ENCODE measurements around the gene CCDC150.
"Not testable (repeated sequence)": the region's sequence is repeated elsewhere in the genome, so short reads cannot be mapped to it uniquely, and the experiment has no call there.

The CCDC150 gene

DNA sequence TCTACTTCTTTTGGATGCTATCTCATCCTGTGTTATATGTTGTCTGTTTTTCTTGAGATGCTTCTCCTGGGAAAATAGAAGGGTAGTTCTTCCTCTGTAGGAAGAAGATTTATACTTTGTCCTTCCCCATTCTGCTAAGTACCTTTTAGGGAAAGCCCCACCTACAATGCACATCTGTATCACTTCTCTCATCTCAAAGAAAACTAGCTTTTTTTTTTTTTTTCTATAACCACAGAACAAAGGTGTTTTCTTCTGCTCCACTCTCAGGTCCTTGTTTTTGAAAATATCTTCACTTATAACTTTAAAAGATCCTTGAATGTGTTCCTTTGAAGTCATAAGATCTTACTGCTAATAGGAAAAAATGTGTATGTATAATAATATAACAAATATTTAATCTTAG lies 30.8 kb downstream of the CCDC150 start:
- H3K4me1 ChIP-seq (ENCODE audit: control insufficient read depth, insufficient read depth, low read length), result no peaks in the 10 kb centered on the region
- H3K4me3 ChIP-seq (ENCODE audit: low read depth, low read length), result no peak overlapping the region
- peaks cover 40% of the 10 kb centered on the region for H3K36me3 ChIP-seq (ENCODE audit: control insufficient read depth, insufficient read depth, low read length)
- H3K27ac ChIP-seq (ENCODE audit: low read depth, low read length), result no peak overlapping the region
- no peaks in the 10 kb centered on the region for H3K27me3 ChIP-seq (ENCODE audit: control insufficient read depth, insufficient read depth, low read length)
- no peak overlapping the region for H3K9ac ChIP-seq (ENCODE audit: low read length)
- no peaks in the 10 kb centered on the region for H3K9me3 ChIP-seq (ENCODE audit: control insufficient read depth, insufficient read depth, low read depth, low read length)

GRCh38 chr2:196675963-196676362 lies 36.4 kb downstream of the CCDC150 start:
- Histone ChIP-seq H3K4me1 (ENCODE audit: control insufficient read depth, insufficient read depth, low read length) (no peaks in the 10 kb centered on the region), H3K36me3 (ENCODE audit: control insufficient read depth, insufficient read depth, low read length) (peaks cover 52% of the 10 kb centered on the region)

DNA sequence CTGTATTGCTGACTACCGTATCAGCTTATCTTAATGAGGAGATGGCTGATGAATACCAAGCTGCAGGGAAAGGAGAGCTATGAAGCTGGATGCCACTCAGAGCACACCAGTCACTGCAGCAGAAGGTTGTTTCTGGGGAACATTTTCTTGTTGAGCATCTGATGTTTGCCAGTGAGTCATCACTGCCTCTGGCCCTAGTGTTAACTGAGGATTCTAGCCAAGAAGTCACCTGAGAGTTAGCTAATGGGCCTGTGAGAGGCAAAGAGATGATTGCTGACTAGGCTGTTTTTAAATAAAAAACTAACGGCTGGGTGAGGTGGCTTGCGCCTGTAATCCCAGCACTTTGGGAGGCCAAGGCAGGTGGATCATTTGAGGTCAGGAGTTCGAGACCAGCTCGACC lies 37.9 kb downstream of the CCDC150 start:
- Histone ChIP-seq H3K9me3 (ENCODE audit: control insufficient read depth, insufficient read depth, low read depth, low read length) (no peaks in the 10 kb centered on the region), H3K27me3 (ENCODE audit: control insufficient read depth, insufficient read depth, low read length) (no peaks in the 10 kb centered on the region), H3K36me3 (ENCODE audit: control insufficient read depth, insufficient read depth, low read length) (peaks cover 52% of the 10 kb centered on the region), H3K9ac (ENCODE audit: low read length) (no peak overlapping the region), H3K4me3 (ENCODE audit: low read depth, low read length) (no peak overlapping the region), H3K27ac (ENCODE audit: low read depth, low read length) (no peak overlapping the region), H3K4me1 (ENCODE audit: control insufficient read depth, insufficient read depth, low read length) (no peaks in the 10 kb centered on the region)

More at GRCh38 chr2:196675963-196676362, 36.4 kb downstream of the CCDC150 start:
- Histone ChIP-seq H3K27me3 (ENCODE audit: control insufficient read depth, insufficient read depth, low read length) (no peaks in the 10 kb centered on the region), H3K27ac (ENCODE audit: low read depth, low read length) (no peak overlapping the region), H3K9me3 (ENCODE audit: control insufficient read depth, insufficient read depth, low read depth, low read length) (no peaks in the 10 kb centered on the region), H3K4me3 (ENCODE audit: low read depth, low read length) (no peak overlapping the region), H3K9ac (ENCODE audit: low read length) (no peak overlapping the region)

DNA sequence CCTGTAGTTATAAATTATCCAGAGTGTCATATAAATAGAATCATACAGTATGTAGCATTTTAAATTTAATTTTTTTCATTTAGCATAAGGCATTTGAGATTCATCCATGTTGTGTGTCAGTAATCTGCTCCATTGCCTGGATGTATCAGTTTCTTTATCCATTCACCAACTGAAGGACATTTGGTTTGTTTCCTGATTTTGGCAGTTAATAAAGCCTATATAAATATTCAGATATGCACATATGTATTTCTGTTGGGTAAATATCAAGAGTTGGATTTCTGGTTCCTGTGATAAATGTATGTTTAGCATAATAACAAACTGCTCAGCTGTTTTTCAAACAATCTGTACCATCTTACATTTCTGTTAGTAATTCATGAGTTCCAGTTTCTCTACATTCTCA lies 39.9 kb downstream of the CCDC150 start:
- H3K27ac ChIP-seq (ENCODE audit: low read depth, low read length), result no peak overlapping the region
- H3K9ac ChIP-seq (ENCODE audit: low read length), result no peak overlapping the region
- peaks cover 51% of the 10 kb centered on the region for H3K36me3 ChIP-seq (ENCODE audit: control insufficient read depth, insufficient read depth, low read length)
- 0 out of 2 replicates have a peak, but pooled peaks cover 1% of the 10 kb centered on the region for H3K9me3 ChIP-seq (ENCODE audit: control insufficient read depth, insufficient read depth, low read depth, low read length)
- H3K27me3 ChIP-seq (ENCODE audit: control insufficient read depth, insufficient read depth, low read length), result no peaks in the 10 kb centered on the region
- H3K4me1 ChIP-seq (ENCODE audit: control insufficient read depth, insufficient read depth, low read length), result no peaks in the 10 kb centered on the region
- no peak overlapping the region for H3K4me3 ChIP-seq (ENCODE audit: low read depth, low read length)

DNA sequence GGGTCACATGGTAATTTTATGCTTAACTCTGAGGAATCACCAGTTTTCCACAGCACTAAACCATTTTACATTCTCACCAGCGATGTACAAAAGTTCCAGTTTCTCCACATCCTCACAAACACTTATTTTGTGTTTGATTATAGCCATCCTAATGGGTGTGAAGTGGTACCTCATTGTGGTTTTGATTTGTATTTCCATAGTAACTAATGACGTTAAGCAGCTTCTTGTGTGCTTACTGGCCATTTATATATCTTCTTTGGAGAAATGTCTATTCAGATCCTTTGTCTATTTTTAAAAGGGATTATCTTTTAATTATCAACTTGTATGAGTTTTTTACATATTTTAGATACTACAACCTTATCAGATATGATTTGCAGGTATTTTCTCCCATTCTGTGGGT lies 42.0 kb downstream of the CCDC150 start:
- Histone ChIP-seq H3K9me3 (ENCODE audit: control insufficient read depth, insufficient read depth, low read depth, low read length) (peaks cover 10% of the 10 kb centered on the region), H3K36me3 (ENCODE audit: control insufficient read depth, insufficient read depth, low read length) (peaks cover 46% of the 10 kb centered on the region), H3K4me1 (ENCODE audit: control insufficient read depth, insufficient read depth, low read length) (no peaks in the 10 kb centered on the region)

GRCh38 chr2:196685792-196686191 lies 46.3 kb downstream of the CCDC150 start:
- peaks cover 20% of the 10 kb centered on the region for H3K36me3 ChIP-seq (ENCODE audit: control insufficient read depth, insufficient read depth, low read length)
- H3K27ac ChIP-seq (ENCODE audit: low read depth, low read length), result no peak overlapping the region
- H3K4me1 ChIP-seq (ENCODE audit: control insufficient read depth, insufficient read depth, low read length), result no peaks in the 10 kb centered on the region
- no peak overlapping the region for H3K9ac ChIP-seq (ENCODE audit: low read length)
- H3K4me3 ChIP-seq (ENCODE audit: low read depth, low read length), result no peak overlapping the region
- no peaks in the 10 kb centered on the region for H3K27me3 ChIP-seq (ENCODE audit: control insufficient read depth, insufficient read depth, low read length)
- H3K9me3 ChIP-seq (ENCODE audit: control insufficient read depth, insufficient read depth, low read depth, low read length), result peaks cover 18% of the 10 kb centered on the region

More for the DNA sequence above, 42.0 kb downstream of the CCDC150 start:
- Histone ChIP-seq H3K9ac (ENCODE audit: low read length) (no peak overlapping the region), H3K4me3 (ENCODE audit: low read depth, low read length) (no peak overlapping the region), H3K27me3 (ENCODE audit: control insufficient read depth, insufficient read depth, low read length) (no peaks in the 10 kb centered on the region), H3K27ac (ENCODE audit: low read depth, low read length) (no peak overlapping the region)

DNA sequence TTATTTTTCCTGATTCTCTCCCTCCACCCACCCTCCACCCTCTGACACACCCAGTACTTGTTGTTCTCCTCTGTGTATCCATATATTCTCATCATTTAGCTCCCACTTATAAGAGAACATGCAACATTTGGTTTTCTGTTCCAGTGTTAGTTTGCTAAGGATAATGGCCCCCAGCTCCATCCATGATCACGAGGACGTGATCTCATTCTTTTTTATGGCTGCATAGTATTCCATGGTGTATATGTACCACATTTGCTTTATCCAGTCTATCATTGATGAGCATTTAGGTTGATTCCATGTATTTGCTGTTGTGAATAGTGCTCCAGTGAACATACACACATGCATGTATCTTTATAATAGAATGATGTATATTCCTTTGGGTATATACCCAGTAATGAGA lies 47.2 kb downstream of the CCDC150 start:
- H3K9ac ChIP-seq (ENCODE audit: low read length); H3K4me1 ChIP-seq (ENCODE audit: control insufficient read depth, insufficient read depth, low read length); H3K27me3 ChIP-seq (ENCODE audit: control insufficient read depth, insufficient read depth, low read length); H3K27ac ChIP-seq (ENCODE audit: low read depth, low read length); H3K4me3 ChIP-seq (ENCODE audit: low read depth, low read length): not testable (repeated sequence)
- peaks cover 15% of the 10 kb centered on the region for H3K36me3 ChIP-seq (ENCODE audit: control insufficient read depth, insufficient read depth, low read length)
- H3K9me3 ChIP-seq (ENCODE audit: control insufficient read depth, insufficient read depth, low read depth, low read length), result peaks cover 18% of the 10 kb centered on the region

GRCh38 chr2:196696423-196697079 lies 57.0 kb downstream of the CCDC150 start:
- H3K27ac ChIP-seq (ENCODE audit: low read depth, low read length), result no peak overlapping the region
- no peaks in the 10 kb centered on the region for H3K9me3 ChIP-seq (ENCODE audit: control insufficient read depth, insufficient read depth, low read depth, low read length)
- H3K27me3 ChIP-seq (ENCODE audit: control insufficient read depth, insufficient read depth, low read length), result no peaks in the 10 kb centered on the region
- H3K4me3 ChIP-seq (ENCODE audit: low read depth, low read length), result no peak overlapping the region
- no peak overlapping the region for H3K9ac ChIP-seq (ENCODE audit: low read length)
- H3K4me1 ChIP-seq (ENCODE audit: control insufficient read depth, insufficient read depth, low read length), result no peaks in the 10 kb centered on the region; the same call in 1 of the 2 replicates
- H3K36me3 ChIP-seq (ENCODE audit: control insufficient read depth, insufficient read depth, low read length), result peaks cover 10% of the 10 kb centered on the region; the same call in 1 of the 2 replicates

DNA sequence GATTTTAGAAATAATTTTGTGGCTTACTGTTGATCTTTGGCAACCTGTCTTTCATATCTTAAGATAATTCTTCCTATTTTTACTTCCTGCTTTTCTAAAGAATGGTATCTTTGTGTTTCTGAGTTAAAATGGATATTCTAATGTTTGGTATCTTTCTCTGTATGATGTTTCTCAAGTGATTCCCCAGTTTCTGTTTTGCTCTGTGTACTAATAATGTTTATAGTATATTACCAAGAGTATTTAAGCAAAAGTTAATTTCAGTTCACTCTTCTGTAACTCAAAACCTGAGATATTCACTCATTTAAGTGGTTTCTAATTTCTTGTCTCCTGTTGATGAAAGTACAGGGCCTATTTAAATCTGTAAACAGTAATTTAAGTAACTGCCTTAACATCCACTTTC lies 58.3 kb downstream of the CCDC150 start:
- H3K27ac ChIP-seq (ENCODE audit: low read depth, low read length), result no peak overlapping the region
- H3K4me3 ChIP-seq (ENCODE audit: low read depth, low read length), result no peak overlapping the region
- no peak overlapping the region for H3K9ac ChIP-seq (ENCODE audit: low read length)
- H3K27me3 ChIP-seq (ENCODE audit: control insufficient read depth, insufficient read depth, low read length), result no peaks in the 10 kb centered on the region
- peaks cover 20% of the 10 kb centered on the region; the same call in 1 of the 2 replicates for H3K36me3 ChIP-seq (ENCODE audit: control insufficient read depth, insufficient read depth, low read length)
- H3K4me1 ChIP-seq (ENCODE audit: control insufficient read depth, insufficient read depth, low read length), result no peaks in the 10 kb centered on the region; the same call in 1 of the 2 replicates
- no peaks in the 10 kb centered on the region for H3K9me3 ChIP-seq (ENCODE audit: control insufficient read depth, insufficient read depth, low read depth, low read length)

DNA sequence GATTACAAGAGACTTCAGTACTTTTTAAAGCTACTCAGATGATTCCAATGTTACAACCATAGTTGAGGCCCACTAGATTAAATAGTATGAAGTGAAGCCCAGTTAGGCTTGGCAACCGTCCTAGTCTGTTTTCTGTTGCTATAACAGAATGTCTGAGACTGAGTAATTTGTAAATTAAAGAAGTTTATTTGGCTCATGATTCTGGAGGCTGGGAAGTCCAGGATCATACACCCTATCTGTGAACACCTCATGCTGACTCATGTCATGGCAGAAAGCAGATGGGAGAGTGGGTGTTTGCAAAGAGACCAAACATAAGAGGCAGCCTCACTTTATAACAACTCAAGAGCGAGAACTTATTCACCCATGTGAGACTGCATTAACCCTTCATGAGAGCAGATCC lies 63.1 kb downstream of the CCDC150 start:
- no peak overlapping the region for H3K9ac ChIP-seq (ENCODE audit: low read length)
- H3K27ac ChIP-seq (ENCODE audit: low read depth, low read length), result no peak overlapping the region
- no peak overlapping the region for H3K4me3 ChIP-seq (ENCODE audit: low read depth, low read length)
- H3K9me3 ChIP-seq (ENCODE audit: control insufficient read depth, insufficient read depth, low read depth, low read length), result no peaks in the 10 kb centered on the region
- H3K4me1 ChIP-seq (ENCODE audit: control insufficient read depth, insufficient read depth, low read length), result no peaks in the 10 kb centered on the region
- no peaks in the 10 kb centered on the region for H3K27me3 ChIP-seq (ENCODE audit: control insufficient read depth, insufficient read depth, low read length)
- peaks cover 26% of the 10 kb centered on the region; the same call in 1 of the 2 replicates for H3K36me3 ChIP-seq (ENCODE audit: control insufficient read depth, insufficient read depth, low read length)

DNA sequence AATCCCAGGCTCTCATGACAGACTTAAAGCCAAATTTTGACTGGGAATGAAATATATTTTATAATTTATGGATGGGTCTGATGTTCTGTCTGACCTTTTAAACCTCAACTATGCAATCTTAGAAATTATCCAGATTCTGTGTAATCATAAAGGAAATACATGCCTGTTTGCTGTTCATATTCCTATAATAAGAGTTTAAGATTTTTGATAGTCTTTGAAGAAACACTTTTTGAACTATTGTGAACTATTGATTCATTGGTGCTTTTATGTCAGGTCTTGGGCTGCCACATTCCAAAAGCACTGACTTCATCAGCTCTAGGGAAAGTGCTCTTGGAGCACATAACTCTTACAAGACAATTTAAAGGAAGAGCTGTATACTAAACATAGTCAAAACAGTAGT lies 64.2 kb downstream of the CCDC150 start:
- no peak overlapping the region for H3K9ac ChIP-seq (ENCODE audit: low read length)
- no peak overlapping the region for H3K27ac ChIP-seq (ENCODE audit: low read depth, low read length)
- H3K9me3 ChIP-seq (ENCODE audit: control insufficient read depth, insufficient read depth, low read depth, low read length), result no peaks in the 10 kb centered on the region
- H3K4me3 ChIP-seq (ENCODE audit: low read depth, low read length), result no peak overlapping the region
- no peaks in the 10 kb centered on the region for H3K4me1 ChIP-seq (ENCODE audit: control insufficient read depth, insufficient read depth, low read length)
- H3K36me3 ChIP-seq (ENCODE audit: control insufficient read depth, insufficient read depth, low read length), result peaks cover 26% of the 10 kb centered on the region; the same call in 1 of the 2 replicates
- no peaks in the 10 kb centered on the region for H3K27me3 ChIP-seq (ENCODE audit: control insufficient read depth, insufficient read depth, low read length)
